ENCODE data around the gene TSPO2. TPM values are rescaled to one million over a fixed set of nuclear protein-coding genes. Genes with fewer than 3 reads are reported as not detected.

The TSPO2 gene
- total and polyA plus RNA-seq, 9 of the 15 experiments (the other 6 are each of a cell fraction or from before 2014, with no cell fraction given): not detected

DNA sequence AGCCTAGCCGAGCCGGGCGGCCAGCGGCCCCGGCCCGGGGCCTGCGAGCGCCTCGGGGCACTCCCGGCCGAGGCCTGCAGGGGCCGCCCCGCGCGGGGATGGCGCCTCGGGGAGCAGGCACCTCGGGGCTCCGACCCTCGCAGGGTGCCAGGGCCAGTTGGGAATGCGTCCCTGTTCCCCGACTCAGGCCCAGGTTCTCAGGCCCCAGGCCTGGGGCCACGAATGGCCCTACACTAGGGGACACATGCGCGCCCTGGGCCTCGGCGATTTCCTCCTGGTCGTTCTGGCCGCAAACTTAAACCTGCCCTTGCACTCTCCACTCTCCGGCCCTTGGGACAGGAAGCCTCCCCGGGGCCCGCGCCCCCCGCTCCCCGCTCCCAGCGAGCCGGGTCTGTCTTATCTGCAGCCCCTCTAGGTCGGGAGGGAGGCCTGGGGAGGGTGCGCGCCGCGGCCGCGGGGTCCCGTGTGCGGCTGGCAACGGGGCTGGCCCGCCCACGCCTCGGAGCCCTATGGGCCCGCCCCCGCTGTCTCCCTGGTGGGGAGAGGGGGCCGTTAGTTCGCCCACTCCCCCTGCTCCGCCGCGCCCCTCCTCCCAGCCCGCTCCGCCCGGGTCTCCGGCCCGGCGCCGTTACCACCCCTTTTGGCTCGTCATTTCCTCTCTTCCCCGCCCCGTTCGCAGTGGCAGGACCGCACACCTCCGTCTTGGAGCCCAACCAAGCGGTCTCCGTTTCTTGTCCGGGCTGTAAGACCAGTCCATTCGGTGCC, 31.1 kb downstream of the TSPO2 start (continued):
- TF ChIP-seq CCNT2 (IDR thresholded peaks at IDR 0.05; ENCODE audit: borderline replicate concordance, extremely low read depth, insufficient read length, low read depth, low read length) (peak; percentile 78), ZNF134 (CRISPR knock-in tag; conservative IDR thresholded peaks at IDR 0.05) (no peak), ZC3H4 (CRISPR knock-in tag; IDR thresholded peaks at IDR 0.05; ENCODE audit: borderline replicate concordance) (no peak; the same call in 1 of the 2 replicates), HNRNPH1 (optimal IDR thresholded peaks at IDR 0.05; ENCODE audit: low read depth, low read length) (no peak), ZNF124 (CRISPR knock-in tag; IDR thresholded peaks at IDR 0.05) (no peak), ZC3H8 (IDR thresholded peaks at IDR 0.05) (no peak), ZNF23 (CRISPR knock-in tag; IDR thresholded peaks at IDR 0.05) (no peak), ZSCAN32 (CRISPR knock-in tag; IDR thresholded peaks at IDR 0.05) (no peak)
- TF ChIP-seq, protein P1, sequence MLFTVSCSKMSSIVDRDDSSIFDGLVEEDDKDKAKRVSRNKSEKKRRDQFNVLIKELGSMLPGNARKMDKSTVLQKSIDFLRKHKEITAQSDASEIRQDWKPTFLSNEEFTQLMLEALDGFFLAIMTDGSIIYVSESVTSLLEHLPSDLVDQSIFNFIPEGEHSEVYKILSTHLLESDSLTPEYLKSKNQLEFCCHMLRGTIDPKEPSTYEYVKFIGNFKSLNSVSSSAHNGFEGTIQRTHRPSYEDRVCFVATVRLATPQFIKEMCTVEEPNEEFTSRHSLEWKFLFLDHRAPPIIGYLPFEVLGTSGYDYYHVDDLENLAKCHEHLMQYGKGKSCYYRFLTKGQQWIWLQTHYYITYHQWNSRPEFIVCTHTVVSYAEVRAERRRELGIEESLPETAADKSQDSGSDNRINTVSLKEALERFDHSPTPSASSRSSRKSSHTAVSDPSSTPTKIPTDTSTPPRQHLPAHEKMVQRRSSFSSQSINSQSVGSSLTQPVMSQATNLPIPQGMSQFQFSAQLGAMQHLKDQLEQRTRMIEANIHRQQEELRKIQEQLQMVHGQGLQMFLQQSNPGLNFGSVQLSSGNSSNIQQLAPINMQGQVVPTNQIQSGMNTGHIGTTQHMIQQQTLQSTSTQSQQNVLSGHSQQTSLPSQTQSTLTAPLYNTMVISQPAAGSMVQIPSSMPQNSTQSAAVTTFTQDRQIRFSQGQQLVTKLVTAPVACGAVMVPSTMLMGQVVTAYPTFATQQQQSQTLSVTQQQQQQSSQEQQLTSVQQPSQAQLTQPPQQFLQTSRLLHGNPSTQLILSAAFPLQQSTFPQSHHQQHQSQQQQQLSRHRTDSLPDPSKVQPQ (CRISPR knock-in tag; IDR thresholded peaks at IDR 0.05; ENCODE audit: borderline replicate concordance): no peak
- TF ChIP-seq, protein P2, sequence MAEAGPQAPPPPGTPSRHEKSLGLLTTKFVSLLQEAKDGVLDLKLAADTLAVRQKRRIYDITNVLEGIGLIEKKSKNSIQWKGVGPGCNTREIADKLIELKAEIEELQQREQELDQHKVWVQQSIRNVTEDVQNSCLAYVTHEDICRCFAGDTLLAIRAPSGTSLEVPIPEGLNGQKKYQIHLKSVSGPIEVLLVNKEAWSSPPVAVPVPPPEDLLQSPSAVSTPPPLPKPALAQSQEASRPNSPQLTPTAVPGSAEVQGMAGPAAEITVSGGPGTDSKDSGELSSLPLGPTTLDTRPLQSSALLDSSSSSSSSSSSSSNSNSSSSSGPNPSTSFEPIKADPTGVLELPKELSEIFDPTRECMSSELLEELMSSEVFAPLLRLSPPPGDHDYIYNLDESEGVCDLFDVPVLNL (CRISPR knock-in tag; IDR thresholded peaks at IDR 0.05; ENCODE audit: low read depth): no peak
- TF ChIP-seq, protein P3, sequence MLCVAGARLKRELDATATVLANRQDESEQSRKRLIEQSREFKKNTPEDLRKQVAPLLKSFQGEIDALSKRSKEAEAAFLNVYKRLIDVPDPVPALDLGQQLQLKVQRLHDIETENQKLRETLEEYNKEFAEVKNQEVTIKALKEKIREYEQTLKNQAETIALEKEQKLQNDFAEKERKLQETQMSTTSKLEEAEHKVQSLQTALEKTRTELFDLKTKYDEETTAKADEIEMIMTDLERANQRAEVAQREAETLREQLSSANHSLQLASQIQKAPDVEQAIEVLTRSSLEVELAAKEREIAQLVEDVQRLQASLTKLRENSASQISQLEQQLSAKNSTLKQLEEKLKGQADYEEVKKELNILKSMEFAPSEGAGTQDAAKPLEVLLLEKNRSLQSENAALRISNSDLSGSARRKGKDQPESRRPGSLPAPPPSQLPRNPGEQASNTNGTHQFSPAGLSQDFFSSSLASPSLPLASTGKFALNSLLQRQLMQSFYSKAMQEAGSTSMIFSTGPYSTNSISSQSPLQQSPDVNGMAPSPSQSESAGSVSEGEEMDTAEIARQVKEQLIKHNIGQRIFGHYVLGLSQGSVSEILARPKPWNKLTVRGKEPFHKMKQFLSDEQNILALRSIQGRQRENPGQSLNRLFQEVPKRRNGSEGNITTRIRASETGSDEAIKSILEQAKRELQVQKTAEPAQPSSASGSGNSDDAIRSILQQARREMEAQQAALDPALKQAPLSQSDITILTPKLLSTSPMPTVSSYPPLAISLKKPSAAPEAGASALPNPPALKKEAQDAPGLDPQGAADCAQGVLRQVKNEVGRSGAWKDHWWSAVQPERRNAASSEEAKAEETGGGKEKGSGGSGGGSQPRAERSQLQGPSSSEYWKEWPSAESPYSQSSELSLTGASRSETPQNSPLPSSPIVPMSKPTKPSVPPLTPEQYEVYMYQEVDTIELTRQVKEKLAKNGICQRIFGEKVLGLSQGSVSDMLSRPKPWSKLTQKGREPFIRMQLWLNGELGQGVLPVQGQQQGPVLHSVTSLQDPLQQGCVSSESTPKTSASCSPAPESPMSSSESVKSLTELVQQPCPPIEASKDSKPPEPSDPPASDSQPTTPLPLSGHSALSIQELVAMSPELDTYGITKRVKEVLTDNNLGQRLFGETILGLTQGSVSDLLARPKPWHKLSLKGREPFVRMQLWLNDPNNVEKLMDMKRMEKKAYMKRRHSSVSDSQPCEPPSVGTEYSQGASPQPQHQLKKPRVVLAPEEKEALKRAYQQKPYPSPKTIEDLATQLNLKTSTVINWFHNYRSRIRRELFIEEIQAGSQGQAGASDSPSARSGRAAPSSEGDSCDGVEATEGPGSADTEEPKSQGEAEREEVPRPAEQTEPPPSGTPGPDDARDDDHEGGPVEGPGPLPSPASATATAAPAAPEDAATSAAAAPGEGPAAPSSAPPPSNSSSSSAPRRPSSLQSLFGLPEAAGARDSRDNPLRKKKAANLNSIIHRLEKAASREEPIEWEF (CRISPR knock-in tag; IDR thresholded peaks at IDR 0.05): no peak
- TF ChIP-seq, protein P4, sequence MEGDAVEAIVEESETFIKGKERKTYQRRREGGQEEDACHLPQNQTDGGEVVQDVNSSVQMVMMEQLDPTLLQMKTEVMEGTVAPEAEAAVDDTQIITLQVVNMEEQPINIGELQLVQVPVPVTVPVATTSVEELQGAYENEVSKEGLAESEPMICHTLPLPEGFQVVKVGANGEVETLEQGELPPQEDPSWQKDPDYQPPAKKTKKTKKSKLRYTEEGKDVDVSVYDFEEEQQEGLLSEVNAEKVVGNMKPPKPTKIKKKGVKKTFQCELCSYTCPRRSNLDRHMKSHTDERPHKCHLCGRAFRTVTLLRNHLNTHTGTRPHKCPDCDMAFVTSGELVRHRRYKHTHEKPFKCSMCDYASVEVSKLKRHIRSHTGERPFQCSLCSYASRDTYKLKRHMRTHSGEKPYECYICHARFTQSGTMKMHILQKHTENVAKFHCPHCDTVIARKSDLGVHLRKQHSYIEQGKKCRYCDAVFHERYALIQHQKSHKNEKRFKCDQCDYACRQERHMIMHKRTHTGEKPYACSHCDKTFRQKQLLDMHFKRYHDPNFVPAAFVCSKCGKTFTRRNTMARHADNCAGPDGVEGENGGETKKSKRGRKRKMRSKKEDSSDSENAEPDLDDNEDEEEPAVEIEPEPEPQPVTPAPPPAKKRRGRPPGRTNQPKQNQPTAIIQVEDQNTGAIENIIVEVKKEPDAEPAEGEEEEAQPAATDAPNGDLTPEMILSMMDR (IDR thresholded peaks at IDR 0.05 in 2 of 3, conservative IDR thresholded peaks at IDR 0.05 in 1 of 3; ENCODE audit: insufficient read depth in 2 of 3, low read depth in 1 of 3, low read length in 3 of 3): peak; percentile 44 to 54 (median 45); a peak in 4 of 6 replicates
- TF ChIP-seq, protein P5, sequence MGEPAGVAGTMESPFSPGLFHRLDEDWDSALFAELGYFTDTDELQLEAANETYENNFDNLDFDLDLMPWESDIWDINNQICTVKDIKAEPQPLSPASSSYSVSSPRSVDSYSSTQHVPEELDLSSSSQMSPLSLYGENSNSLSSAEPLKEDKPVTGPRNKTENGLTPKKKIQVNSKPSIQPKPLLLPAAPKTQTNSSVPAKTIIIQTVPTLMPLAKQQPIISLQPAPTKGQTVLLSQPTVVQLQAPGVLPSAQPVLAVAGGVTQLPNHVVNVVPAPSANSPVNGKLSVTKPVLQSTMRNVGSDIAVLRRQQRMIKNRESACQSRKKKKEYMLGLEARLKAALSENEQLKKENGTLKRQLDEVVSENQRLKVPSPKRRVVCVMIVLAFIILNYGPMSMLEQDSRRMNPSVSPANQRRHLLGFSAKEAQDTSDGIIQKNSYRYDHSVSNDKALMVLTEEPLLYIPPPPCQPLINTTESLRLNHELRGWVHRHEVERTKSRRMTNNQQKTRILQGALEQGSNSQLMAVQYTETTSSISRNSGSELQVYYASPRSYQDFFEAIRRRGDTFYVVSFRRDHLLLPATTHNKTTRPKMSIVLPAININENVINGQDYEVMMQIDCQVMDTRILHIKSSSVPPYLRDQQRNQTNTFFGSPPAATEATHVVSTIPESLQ (CRISPR knock-in tag; IDR thresholded peaks at IDR 0.05): no peak

Measured in K562 (cell line).